IPS DF 4.7 (cell line): Measurements from ENCODE around the gene RSPH6A.
"Not testable (repeated sequence)": the region's sequence is repeated elsewhere in the genome, so short reads cannot be mapped to it uniquely, and the experiment has no call there.

Source experiments
- DNase-seq: peaks from one replicate; pipeline ENCODE4 v3.0.0-alpha.2; 2013; ENCODE audit warnings: low spot score; ENCODE audit errors: extremely low read depth

The RSPH6A gene

DNA sequence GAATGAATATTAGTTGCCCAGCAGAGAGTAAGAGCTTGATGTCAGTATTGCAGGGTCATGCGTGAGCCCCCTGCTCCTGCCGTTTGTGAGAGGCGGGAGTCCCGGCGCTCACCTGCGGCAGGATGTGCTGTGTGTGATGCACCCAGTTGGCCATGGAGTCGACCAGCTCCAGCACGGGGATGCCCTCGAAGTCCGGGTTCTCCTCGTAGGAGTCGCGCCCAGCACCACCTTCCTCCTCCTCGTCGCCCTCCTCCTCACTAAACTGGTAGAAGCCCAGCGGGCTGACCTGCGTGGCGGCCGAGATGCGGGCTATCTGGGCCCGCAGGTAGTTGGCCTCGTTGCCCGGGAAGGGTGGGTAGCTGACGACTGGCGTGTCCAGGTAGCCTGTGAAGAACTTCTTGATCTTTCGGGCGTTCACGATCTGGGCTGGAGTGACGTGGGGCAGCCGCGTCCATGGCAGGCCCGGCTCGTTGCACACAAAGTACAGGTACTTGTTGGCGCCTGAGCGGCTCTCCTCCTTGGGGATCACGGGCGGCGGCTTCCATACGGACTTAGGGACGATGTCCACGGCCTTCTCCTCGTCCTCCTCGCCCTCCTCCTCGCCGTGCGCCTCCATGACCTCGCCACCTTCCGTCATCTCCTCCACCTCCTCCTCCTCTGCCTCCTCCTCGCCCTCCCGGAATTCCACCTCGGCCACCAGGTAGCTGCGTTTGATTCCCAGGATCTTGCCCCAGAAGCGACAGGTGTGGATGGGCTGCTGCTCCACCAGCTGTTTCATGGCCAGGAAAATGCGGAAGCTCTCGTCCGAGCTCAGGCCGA is 10.8 kb downstream of the RSPH6A start:
- no peak for DNase-seq

DNA sequence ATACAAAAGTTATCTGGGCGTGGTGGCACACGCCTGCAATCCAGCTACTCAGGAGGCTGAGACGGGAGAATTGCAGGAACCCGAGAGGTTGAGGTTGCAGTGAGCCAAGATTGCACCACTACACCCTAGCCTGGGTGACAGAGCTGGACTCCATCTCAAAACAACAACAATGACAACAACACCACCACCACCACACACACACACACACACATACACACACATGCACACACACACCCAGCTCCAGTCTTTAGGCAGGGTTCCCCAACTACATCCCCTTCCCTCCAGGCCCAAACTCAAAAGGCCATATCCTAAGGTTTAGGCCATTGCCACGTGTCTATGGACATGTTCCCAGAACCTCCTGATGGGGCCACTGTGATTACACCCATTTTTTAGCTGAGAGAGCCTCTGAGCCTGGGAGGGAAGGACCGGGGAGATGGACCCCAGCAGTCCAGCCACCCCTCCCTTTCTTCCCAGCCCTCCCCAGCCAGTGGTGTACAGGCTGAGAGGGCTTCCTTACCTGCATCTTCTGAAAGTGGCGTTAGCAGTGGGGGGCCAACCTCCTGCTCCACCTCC is 13.4 kb downstream of the RSPH6A start:
- DNase-seq, result no peak

DNA sequence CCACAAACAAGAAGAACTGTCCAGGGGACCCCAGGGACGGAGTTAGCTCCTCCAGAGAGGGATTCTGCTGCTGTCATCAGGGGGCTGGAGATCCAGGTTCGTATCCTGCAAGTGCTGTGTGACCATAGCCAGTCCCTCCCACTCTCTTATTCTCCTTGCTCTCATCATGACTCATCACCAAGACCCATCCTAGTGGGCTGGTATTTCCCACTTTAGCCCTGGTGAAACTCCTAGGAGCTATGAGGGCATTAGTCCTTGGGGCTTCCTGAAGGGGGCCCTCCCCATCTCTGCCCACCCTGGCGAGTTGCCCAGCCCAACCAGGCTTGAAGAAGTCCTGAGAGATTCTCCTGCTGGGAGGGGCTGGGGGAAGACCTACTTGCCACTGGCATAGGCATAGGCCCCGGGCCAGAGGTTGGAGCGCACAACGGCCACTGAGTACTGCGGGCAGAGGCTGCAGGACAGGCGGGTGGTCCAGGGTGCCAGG is 15.0 kb downstream of the RSPH6A start:
- no peak for DNase-seq

DNA sequence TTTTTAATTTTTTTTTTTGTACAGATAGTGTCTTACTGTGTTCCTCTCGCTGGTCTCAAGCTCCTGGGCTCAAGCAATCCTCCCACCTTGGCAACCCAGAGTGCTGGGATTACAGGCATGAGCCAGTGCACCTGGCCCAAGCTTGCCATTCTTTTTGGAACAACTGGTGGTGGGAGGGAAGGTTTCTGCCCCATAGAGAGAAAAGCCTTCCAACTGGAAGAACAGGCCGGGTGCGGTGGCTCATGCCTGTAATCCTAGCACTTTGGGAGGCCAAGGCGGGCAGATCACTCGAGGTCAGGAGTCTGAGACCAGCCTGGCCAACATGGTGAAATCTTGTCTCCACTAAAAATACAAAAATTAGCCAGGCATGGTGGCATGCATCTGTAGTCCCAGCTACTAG is 15.6 kb downstream of the RSPH6A start:
- DNase-seq, result not testable (repeated sequence)

DNA sequence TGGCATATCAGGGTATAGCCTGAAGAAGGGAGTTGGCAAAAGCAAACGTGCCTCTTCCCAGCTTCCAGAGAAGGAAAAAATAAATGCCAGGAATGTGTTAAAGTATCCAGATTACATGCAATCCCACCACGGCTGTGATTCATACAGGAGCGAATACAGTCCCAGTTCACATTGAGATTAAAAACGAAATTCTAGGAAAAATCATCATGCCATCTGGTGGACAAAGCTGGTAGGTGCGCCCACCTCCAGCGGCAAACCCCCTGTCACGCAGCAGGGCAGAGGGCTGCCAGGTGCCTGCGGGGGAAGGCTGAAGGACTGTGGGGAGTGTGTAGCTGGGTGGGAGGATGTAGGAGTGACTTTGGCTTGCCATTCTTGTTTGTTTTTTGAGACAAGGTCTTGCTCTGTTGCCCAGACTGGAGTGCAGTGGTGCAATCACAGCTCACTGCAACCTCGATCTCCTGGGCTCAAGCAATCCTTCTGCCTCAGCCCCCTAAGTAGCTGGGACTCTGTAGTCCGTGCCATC is 16.1 kb downstream of the RSPH6A start:
- DNase-seq, result no peak

DNA sequence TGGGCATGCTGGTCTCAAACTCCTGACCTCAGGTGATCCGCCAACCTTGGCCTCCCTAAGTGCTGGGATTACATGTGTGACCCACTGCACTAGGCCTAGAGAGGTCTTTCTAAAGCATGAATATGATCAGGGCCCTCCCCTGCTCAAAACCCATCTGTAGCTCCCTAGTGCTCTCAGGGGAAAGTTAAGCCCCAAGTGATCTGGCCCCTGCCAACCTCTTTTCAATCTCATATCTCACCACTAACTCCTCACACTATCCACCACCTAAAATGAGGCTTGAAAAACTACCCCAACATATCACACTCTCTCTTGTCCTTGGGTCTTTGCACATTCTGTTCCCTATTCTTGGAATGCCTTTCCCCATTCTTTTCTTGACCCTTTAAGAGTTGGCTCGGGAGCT is 20.5 kb downstream of the RSPH6A start:
- DNase-seq, result no peak

DNA sequence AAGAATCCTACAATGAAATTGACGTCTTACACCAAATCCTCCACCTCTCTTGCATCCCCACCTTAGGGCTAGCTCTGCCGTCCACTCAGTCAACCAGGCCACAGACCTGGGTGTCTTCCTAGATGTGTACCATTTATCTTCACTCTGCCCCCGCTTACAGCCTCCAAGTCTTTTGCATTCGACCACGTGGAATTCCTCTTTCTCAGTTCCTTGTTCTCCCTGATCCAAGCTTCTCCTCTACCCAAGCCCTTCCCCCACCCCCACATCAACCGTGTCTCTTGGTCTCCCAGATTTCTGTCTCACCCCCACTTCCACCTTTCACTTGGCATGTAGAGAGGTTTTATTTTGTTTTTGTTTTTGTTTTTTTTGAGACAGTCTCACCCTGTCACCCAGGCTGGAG is 21.2 kb downstream of the RSPH6A start:
- DNase-seq, result no peak

DNA sequence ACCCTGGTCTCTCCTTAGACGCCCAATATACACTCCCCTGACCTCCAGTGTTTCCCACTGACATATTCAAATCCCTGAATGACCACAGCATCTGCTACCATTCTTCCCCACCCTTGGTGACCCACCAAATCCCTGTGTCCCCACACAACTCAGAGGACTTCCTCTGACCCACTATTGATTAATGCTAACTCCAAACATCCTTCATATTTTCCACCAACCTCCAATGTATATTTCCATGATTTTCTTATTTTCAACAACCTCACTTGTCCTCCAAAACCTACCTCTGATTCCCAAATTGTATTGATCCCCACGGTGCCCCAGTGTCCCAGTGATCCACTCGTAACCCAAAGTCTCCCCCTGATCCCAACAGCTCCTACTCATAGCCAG is 21.9 kb downstream of the RSPH6A start:
- DNase-seq, result no peak

DNA sequence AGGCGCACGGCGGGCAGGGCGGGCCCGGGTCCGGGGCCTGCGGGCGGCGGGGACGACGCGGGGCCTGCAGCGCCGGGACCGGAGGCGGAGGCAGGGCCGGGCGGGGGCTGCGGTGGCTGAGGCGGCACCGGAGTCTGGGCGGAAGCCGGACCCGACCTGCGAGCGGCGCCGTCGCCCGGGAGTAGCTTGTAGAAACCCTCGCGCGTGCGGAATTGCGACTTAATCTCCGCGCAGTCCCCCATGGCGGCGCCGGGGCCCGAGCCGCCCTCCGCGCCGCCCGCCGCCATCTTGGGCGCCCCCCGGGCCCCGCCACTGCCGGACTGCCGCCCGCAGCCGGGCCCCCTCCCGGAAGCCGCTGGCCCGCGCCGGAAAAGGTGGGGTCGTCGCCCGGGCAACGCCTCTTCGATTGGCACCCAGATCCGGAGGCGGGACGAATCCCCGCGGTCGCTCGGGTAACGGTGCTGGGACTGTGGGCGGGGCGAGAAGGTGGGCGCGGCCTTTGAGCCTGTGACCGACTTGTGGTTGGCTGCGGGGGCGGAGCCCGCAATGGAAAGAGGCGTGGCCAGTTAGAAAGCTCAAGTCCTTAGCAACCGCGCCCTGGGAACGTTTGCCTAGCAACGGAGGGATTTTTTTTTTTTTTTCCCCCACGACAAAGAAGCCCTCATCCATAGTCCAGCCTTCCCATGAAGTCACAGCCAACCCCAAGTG is 22.5 kb downstream of the RSPH6A start, which contains the start of gene DMWD:
DMWD (minus strand) TSS at position 376 of the 708 bp plus-strand sequence; CDS start at position 287, 89 bp downstream.
- DNase-seq, result no peak

DNA sequence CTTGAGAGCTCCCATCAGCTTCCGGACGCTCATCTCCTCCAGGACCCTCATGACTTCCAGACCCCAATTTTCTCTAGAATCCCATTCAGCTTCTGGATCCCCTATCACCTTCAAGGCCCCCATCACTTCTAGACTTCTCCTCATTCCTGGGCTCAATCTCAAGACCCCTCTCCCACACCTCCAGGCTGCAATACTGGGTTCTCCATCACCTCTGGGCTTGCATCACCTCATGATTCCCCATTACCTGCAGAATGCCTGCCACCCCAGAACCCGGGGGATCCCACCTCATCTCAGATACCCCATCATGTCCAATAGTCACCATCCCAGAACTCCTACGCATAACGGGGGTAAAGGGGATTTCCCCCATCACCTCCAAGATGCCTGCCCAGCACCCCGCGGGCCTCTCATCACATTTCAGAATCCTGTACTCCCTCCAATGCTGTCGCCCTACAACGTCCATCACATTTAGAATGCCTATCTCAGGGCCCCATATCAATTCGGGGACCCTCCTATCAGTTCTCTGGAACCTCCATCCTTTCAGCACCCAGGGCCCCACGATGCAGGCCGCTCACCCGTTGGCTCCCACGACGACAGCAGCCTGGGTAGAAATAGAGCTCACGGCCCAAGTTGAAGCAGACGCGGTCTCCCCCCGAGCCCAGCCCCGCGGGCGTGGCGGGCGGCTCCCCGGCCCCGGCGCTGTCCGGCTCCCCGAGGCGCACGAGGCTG is 23.2 kb downstream of the RSPH6A start:
- no peak for DNase-seq

DNA sequence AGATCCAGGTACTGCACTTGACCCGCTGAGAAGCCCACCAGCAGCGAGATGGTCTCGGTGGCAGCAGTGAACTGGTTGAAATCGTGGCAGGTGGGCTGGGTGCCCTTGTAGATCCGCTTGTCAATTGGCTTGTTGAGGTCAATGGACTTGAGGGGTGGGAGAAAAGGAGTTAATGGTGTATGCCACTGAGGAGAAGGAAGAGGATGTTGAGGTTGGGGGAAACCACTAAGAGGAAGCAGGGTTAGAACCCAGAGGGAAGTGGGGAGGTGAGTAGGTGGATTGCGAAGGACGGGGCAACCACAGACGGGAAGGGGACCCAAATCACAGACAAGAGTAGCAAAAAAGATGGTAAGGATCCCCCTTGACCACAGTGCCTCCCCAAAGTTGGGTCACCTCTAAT is 24.2 kb downstream of the RSPH6A start:
- DNase-seq, result no peak

DNA sequence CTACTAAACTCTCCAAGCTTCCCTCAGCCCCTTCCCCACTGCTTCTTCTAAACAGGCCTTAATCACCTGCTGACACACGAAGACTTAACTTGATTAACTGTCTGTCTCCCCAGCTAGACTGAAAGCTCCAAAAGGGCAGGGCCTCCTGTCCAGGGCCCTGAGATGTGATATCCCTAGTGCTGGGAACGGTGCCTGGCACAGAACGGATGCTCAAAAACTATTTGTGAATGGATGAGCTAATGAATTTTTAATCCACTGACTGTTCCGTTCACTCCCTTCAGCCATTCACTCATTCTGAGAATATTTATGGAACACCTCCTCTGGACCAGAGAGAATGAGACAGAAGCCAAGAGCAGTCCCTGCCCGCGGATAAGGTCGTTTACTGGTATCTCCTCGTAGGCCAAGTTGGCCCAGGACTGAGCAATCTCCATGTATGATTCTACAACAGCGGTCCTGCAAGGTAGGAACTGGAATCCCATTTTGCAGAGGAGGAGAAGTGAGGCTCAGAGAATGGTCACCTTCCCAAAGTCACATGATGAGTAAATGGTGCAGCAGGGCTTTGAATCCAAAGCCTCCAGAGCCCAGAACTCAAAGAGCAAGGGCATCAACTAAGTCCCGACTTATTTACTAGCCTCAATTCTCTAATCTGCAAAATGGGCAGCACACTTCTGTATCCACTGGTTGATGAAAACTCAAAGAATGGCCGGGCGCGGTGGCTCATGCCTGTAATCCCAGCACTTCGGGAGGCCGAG is 25.9 kb downstream of the RSPH6A start:
- no peak for DNase-seq

DNA sequence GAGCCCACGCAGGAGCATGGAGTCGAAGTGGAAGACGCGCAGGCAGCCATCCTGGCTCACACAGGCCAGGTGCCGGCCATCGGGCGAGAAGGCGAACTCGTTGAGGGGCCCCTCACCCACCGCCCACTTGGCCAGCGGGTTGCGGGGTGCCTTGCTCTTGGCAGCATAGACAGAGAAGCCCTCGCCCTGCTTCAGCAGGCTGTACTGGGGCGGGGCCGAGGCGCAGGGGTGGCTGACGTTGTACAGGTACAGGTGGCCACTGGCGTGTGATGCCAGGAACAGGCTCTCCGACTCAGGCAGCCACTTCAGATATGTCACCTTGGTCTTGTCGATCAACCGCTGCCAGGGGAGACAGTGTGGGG is 28.6 kb downstream of the RSPH6A start:
- DNase-seq, result no peak

DNA sequence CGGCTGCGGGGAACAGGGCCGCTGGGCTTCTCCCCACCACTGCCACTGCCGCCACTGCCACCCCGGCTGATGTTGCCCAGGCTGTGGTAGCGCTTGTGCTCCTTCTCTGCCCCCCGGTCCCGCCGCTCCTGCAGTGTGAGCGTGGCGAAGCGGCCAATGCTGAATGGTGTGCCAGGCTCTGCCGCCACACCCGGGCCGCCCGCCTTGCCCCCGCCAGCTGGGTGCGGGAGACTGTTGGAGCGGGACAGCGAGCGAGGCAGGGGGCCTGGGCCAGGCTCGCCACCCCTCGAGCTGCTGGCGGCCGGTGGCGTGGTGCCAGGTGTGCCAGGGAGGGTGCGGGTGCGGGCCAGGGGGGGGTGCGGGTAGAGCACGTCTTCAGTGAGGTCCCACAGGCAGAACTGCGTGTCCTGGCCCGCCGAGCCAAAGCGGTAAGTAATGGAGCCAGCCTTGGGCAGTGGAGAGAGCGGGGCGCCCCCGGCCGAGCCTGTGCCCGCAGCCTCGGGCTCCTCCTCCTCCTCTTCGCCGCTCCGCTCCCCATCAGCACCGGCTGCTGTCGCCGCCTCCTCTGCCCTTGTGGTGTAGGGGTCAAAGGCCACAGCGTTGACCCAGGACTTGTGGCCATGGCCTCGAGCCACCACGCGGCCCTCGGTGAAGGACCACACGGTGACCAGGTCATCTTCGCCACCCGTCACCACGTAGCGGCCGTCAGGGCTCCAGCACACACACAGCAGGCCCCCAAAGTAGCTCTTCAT is 29.2 kb downstream of the RSPH6A start:
- DNase-seq, result no peak

DNA sequence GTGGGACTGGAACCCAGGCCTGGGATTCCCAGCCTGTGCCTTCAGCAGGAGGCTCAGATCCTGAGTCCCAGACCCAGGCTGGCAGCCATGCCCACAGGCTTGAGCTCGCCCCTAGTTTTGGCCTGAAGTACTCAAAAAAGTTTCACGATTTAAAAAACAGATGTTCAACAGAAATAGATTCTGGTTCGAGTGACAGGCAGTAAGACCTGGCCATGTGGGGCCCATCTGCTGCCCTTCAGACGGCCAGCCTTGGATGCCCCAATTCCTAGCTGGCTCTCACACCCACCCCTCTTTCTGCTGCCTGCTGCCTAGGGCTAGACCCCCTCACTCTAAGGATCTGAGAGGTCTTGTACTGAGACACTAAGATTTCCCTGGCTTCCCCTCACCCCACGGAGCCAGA is 30.0 kb downstream of the RSPH6A start:
- no peak for DNase-seq

DNA sequence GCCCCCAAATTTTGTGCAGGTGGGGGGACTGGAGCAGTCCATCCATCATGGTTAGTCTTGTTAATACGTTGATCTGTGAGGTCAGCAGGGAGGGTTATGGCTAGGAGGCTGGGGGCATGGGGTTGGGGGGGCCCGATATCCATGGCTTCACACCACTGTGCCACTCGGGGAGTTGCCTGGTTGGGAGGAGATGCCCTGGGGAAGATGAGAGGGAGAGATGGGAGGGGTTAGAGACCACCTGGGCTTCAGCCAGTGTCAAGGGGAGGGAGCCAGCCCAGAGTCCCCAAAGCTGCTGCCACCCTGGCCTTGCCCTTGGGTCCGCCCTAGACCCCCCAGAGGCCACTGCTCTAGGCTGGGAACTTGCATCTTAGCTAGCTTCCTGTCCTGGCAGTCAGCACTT is 31.0 kb downstream of the RSPH6A start:
- no peak for DNase-seq

DNA sequence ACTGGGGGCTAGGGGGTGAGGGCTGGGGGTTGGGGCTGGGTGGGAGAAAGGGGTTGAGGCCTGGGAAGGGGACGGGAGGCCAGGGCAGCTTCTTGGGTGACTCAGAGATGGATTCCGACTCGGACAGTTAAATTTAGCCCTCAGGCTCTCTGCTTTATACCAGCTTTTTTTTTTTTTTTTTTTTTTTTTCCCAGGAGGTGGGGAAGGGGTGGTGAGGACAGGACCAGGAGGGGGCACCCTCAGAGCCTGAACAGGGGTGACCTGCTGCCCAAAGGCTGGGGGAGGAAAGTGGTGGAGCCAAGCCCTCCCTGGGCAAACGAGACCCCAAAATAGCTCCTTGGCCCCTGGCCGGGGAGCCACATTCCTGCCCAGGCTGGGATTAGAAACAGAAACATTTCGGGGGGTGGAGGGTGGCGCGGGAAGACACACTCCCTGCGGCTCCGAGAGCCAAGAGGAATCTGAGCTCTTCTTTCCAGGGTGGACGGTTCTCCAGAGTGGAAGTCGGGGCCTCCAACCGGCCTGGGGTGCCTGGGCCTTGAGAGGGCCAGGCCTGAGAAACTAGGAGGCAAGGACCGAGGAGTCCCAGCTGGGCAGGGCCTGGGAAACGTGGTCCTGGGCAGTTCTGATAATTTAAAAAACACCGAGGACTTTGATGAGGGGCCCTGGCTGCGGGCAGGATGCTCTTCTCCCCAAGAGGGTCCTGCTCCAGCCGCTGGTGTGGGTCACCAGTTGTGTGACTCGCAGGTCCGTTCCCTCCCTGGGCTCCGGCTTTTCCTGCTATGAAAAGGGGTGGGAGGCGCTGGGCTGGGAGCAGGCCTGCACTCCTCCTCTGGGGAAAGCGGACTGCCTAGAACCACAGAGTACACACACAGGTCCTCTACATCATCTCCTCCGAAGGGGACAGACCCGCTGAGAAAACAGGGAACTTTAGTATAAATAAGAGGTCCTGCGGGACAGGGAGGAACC is 32.0 kb downstream of the RSPH6A start:
- DNase-seq, result no peak

DNA sequence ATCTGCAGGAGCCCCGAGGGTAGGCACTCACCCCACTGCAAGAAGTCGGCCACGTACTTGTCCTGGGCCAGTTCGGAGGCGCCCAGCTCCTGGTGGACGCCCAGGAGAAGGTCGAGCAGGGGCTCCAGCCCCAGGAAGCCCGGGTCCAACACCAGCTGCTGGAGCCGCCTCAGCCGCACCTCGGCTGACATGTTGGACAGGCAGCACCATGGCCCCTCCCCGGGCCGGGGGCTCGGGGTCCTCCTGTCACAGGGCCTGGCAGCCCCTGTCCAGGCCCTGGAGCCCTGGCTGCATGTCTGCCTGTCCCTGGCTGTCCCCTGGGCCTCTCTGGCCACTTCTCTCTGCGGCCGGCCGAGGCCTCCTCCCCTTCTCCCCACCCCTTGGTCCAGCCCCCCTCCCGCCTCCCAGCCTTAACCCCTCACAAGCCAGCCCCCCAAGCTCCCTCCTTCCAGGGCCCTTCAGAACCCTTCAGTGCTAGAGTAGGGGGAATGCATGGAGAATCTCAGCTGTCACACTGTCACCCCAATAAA is 32.9 kb downstream of the RSPH6A start, which contains the start of gene DMPK:
DMPK (minus strand) TSS at position 329 of the 530 bp plus-strand sequence; CDS start at position 191, 138 bp downstream.
- DNase-seq, result no peak
